Rectal smooth muscle tissue (tissue), 1 donor: ENCODE results near the gene MXRA5.
"Not testable (repeated sequence)": the region's sequence is repeated elsewhere in the genome, so short reads cannot be mapped to it uniquely, and the experiment has no call there.

ENCODE experiments used
- H3K27ac ChIP-seq: one replicate; pipeline ENCODE4 v1.7.0; 2013; ENCODE audit warnings: low read depth, low read length, inconsistent platforms
- H3K27me3 ChIP-seq: one replicate; pipeline ENCODE4 v1.7.0; 2013; ENCODE audit warnings: low read length; ENCODE audit not compliant: control insufficient read depth, insufficient read depth
- H3K36me3 ChIP-seq: one replicate; pipeline ENCODE4 v1.7.0; 2013; ENCODE audit warnings: low read length; ENCODE audit not compliant: control insufficient read depth, insufficient read depth
- H3K4me1 ChIP-seq: one replicate; pipeline ENCODE4 v1.7.0; 2013; ENCODE audit warnings: low read length; ENCODE audit not compliant: control insufficient read depth, insufficient read depth
- H3K4me3 ChIP-seq: one replicate; pipeline ENCODE4 v1.7.0; 2013; ENCODE audit warnings: low read length
- H3K9ac ChIP-seq: one replicate; pipeline ENCODE4 v1.7.0; 2013; ENCODE audit warnings: low read length

MXRA5 gene

GRCh38 chrX:3346501-3347259, at the start of gene MXRA5:
Gene MXRA5, minus strand, starts transcription at chrX:3346652. Its CDS starts 2,819 bp downstream, at chrX:3343833.
- Histone ChIP-seq H3K27me3 (no peaks in the 10 kb centered on the region), H3K27ac (peak within 1 kb of the TSS; percentile 45), H3K36me3 (no peaks in the 10 kb centered on the region), H3K4me1 (no peaks in the 10 kb centered on the region), H3K9ac (no peak within 1 kb of the TSS), H3K4me3 (peak within 1 kb of the TSS; percentile 36)

DNA sequence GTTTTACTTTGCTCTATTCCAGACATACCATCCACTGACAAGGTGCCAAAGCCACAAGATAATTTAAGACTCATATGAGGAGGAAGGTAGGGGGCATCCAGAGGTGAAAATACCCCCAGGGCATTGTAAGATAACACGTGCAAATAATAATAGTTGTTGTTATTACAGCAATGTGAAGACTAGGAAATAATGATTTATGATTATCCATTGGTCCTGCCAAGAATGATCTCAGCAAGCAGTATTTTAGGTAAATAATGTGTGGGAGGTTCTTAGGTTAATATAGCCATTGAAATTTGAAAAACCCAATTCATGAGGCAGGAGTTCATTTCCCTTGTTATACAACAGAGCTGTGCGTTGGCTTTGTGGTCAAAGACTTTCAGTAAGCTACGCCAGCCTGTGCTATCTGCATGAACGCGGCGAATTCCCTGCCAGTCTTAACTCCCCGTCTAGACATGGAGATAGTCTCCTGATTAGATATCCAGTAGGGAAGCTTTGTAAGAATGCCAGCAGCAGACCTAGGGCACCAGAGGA, 47.2 kb upstream of the MXRA5 start:
- H3K27ac ChIP-seq: no peak overlapping the region
- no peaks in the 10 kb centered on the region for H3K36me3 ChIP-seq
- H3K27me3 ChIP-seq: no peaks in the 10 kb centered on the region
- H3K9ac ChIP-seq: no peak overlapping the region
- H3K4me3 ChIP-seq: no peak overlapping the region
- no peaks in the 10 kb centered on the region for H3K4me1 ChIP-seq

DNA sequence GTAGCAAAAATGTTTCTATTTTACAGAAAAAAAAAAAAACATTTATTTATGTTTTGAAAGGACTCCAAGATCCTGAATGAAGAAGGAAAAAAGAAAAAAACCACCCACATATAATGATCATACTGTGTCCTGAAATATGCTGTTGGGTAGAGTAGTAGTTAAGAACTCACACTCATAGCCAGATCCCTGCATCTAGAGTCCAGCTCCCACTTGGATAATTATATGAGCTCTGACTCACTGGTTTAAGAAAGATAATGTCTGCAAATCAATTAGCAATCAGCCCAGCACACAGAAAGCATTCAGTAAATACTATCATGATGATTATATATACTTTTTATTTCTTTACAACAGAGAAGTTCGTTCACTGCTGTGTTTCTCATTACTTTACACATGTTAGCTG, 46.7 kb upstream of the MXRA5 start:
- Histone ChIP-seq H3K27ac (no peak overlapping the region), H3K4me1 (no peaks in the 10 kb centered on the region), H3K4me3 (no peak overlapping the region)

DNA sequence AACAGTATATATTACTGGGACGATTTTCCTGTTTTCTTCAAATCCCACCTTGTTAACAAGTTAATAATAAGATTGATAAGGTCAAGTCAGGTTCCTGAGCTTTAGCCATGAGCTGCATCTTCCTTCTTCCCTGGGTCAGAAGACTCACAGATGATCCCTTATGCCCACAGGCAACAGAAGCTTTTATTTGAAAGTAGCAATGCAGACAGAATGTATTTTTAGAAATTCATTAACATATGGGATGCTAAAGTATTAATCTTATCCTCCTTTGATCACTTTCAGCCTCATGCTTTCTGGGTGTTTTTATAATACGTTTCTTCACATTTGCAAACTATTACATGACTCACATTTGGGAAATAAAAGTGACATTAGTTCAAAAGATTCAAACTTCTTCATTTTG, 42.0 kb upstream of the MXRA5 start:
- Histone ChIP-seq H3K27me3 (no peaks in the 10 kb centered on the region), H3K36me3 (no peaks in the 10 kb centered on the region), H3K9ac (no peak overlapping the region), H3K4me1 (no peaks in the 10 kb centered on the region), H3K27ac (no peak overlapping the region), H3K4me3 (no peak overlapping the region)

More for the DNA sequence above, 46.7 kb upstream of the MXRA5 start:
- Histone ChIP-seq H3K27me3 (no peaks in the 10 kb centered on the region), H3K9ac (no peak overlapping the region), H3K36me3 (no peaks in the 10 kb centered on the region)

- no peaks in the 10 kb centered on the region for H3K36me3 ChIP-seq
- H3K27ac ChIP-seq: no peak overlapping the region
- H3K4me1 ChIP-seq: no peaks in the 10 kb centered on the region
Measured at GRCh38 chrX:3384327-3384726, 37.9 kb upstream of the MXRA5 start.

GRCh38 chrX:3380603-3381002, 34.2 kb upstream of the MXRA5 start:
- no peaks in the 10 kb centered on the region for H3K27me3 ChIP-seq
- H3K27ac ChIP-seq: no peak overlapping the region
- H3K36me3 ChIP-seq: no peaks in the 10 kb centered on the region
- H3K4me3 ChIP-seq: no peak overlapping the region
- no peaks in the 10 kb centered on the region for H3K4me1 ChIP-seq
- H3K9ac ChIP-seq: no peak overlapping the region

More at GRCh38 chrX:3384327-3384726, 37.9 kb upstream of the MXRA5 start:
- no peak overlapping the region for H3K9ac ChIP-seq
- no peaks in the 10 kb centered on the region for H3K27me3 ChIP-seq
- H3K4me3 ChIP-seq: no peak overlapping the region

- Histone ChIP-seq H3K4me1 (no peaks in the 10 kb centered on the region), H3K36me3 (no peaks in the 10 kb centered on the region), H3K27me3 (no peaks in the 10 kb centered on the region), H3K9ac (no peak overlapping the region), H3K27ac (no peak overlapping the region), H3K4me3 (no peak overlapping the region)
Measured at GRCh38 chrX:3379111-3379510, 32.7 kb upstream of the MXRA5 start.

- no peaks in the 10 kb centered on the region for H3K4me1 ChIP-seq
- H3K27me3 ChIP-seq: no peaks in the 10 kb centered on the region
- H3K27ac ChIP-seq: no peak overlapping the region
- H3K36me3 ChIP-seq: no peaks in the 10 kb centered on the region
- H3K9ac ChIP-seq: no peak overlapping the region
- H3K4me3 ChIP-seq: no peak overlapping the region
Measured at GRCh38 chrX:3378156-3378555, 31.7 kb upstream of the MXRA5 start.

DNA sequence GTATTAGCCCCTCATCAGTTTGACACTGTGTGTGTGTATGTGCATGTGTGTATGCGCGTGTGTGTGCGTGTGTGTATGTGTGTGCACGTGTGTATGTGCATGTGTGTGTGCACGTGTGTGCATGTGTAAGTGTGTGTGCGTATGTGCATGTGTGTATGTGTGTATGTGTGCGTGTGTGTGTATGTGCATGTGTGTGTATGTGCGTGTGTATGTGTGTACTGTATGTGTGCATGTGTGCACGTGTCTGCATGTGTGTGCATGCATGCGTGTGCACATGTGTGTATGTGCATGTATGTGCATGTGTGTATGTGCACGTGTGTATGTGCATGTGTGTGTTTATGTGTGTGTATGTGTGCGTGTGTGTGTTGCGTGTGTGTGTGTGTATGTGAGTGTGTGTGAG, 31.1 kb upstream of the MXRA5 start:
- Histone ChIP-seq H3K36me3 (no peaks in the 10 kb centered on the region), H3K4me3 (no peak overlapping the region)

GRCh38 chrX:3375878-3376508, 29.5 kb upstream of the MXRA5 start:
- H3K36me3 ChIP-seq, H3K4me1 ChIP-seq, H3K9ac ChIP-seq, H3K27ac ChIP-seq, H3K27me3 ChIP-seq, H3K4me3 ChIP-seq: not testable (repeated sequence)

More for the DNA sequence above, 31.1 kb upstream of the MXRA5 start:
- Histone ChIP-seq H3K27me3 (no peaks in the 10 kb centered on the region), H3K4me1 (no peaks in the 10 kb centered on the region), H3K9ac (no peak overlapping the region), H3K27ac (no peak overlapping the region)

- no peak overlapping the region for H3K9ac ChIP-seq
- no peak overlapping the region for H3K4me3 ChIP-seq
- no peaks in the 10 kb centered on the region for H3K4me1 ChIP-seq
- no peaks in the 10 kb centered on the region for H3K36me3 ChIP-seq
- no peak overlapping the region for H3K27ac ChIP-seq
- H3K27me3 ChIP-seq: no peaks in the 10 kb centered on the region
Measured at GRCh38 chrX:3374108-3374800, 27.8 kb upstream of the MXRA5 start.

DNA sequence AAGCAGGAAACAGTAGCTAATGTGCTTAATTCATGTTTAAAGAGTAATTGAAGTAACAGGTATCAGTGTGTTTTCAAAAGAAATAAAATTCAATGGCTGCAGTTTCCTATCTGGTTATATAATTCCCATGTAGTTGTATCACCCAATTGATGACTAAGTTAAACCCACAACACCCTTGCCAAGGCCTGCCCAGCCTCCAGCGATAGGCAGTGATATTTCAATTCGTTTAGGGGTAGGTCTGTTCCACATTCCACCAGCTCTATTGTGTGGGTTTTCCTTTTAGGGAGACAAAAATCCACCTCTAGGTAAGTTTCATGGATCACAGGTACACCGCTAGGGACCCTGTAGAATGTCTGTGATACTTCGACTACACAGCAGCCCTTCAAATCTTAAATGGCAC, 24.7 kb upstream of the MXRA5 start:
- H3K27ac ChIP-seq: no peak overlapping the region
- no peaks in the 10 kb centered on the region for H3K4me1 ChIP-seq
- no peaks in the 10 kb centered on the region for H3K27me3 ChIP-seq
- H3K9ac ChIP-seq: no peak overlapping the region
- no peaks in the 10 kb centered on the region for H3K36me3 ChIP-seq
- H3K4me3 ChIP-seq: no peak overlapping the region
